Measurements from ENCODE around the gene PLEKHD1.
A peak's percentile ranks its signal among the peaks of the same experiment; 100 is the strongest.

The PLEKHD1 gene

DNA sequence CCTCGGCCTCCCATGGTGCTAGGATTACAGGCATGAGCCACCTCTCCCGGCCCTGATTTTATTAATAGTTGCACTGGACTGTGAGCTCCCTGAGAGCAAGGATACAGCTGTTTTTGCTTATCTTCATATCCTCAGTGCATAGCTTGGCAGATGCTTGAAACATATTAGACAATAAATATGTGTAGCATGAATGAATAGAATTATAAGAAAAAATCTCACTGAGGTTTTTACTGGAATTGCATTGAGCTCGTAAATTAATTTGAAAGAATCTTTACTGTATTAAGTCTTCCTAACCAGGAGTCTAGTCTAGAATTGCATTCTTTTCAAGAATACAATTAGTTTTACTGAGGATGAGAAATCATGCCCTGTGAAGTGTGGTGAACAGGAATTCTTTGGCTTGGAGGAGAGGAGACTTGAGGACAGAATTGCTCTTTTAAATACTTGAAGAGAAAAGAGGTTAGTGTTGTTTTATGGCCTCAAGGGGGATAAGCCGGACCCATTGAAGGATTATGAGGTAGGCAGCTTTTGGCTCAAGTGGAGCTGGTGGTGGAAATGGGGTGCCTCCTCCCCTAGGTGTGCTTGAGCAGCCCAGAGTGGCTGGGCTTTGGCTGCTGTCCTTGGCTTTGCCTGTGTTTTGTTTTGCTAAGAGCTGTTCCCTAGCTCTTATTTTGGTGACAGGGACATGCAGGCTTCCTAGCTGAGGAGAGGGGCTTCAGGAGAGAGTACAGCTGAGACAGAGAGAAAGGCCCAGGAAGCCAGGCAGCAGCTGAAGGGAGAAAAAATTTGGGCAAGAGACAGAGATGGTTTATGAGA is 34.0 kb downstream of the PLEKHD1 start:
- DNase-seq (ENCODE audit: low spot score): no peak

DNA sequence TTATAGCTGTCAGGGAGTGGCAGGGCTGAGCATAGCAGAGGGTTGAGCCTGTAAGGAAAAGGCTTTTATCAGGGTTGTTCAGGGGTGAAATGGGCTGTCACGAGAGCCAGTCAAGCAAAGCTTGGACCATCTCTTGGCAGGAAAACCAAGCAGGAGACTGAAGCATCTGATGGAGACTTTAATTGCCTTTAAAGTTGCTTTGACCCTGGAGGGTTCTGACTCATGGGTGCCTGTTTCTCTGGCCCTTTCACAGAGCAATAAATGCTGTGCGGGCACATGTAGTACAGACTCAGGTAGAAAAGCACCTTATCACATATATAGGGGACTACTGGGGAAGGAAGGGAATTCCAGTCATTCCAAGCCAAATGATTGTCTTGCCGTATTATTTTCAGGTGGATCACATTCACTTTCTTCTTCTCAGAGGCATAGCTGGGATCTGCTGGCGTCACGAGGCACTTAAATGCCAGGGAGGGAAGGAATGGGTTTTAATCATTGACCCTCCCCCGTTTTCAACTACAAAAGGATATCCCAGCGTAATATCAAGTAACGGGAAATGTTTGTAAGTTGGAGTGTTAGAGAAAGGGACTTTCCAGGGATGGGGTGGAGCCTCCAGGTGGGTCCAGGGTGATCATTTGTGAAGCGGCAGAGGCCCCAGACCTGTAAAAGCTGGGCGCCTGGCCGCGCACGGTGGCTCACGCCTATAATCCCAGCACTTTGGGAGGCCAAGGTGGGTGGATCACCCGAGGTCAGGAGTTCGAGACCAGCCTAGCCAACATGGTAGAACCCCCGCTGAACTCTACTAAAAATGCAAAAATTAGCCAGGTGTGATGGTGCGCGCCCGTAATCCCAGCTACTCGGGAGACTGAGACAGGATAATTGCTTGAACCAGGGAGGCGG is 34.9 kb downstream of the PLEKHD1 start:
- DNase-seq (ENCODE audit: low spot score): no peak

DNA sequence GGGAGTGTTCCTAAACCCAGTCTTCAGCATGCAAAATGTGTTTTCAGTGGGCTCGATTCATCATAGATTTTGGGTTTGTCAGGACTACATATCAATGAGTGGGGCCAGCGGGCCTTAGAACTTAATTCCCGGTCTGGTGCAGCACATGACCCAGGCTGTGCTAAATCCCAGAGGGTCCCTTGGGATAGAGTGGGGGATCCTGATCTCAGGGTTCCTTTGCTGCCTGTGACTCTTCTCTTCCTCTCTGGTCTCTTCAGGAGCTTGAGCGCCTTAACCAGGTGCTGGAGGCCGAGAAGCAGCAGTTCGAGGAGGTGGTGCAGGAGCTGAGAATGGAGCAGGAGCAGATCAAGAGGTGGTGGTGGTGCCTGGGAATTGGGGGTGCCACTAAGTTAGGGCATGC is 37.5 kb downstream of the PLEKHD1 start:
- DNase-seq (ENCODE audit: low spot score): no peak

- DNase-seq (ENCODE audit: low spot score): no peak
Measured at GRCh38 chr14:69525896-69526295, 41.4 kb downstream of the PLEKHD1 start.

- DNase-seq (ENCODE audit: low spot score): no peak
Measured at GRCh38 chr14:69527635-69528034, 43.1 kb downstream of the PLEKHD1 start.

DNA sequence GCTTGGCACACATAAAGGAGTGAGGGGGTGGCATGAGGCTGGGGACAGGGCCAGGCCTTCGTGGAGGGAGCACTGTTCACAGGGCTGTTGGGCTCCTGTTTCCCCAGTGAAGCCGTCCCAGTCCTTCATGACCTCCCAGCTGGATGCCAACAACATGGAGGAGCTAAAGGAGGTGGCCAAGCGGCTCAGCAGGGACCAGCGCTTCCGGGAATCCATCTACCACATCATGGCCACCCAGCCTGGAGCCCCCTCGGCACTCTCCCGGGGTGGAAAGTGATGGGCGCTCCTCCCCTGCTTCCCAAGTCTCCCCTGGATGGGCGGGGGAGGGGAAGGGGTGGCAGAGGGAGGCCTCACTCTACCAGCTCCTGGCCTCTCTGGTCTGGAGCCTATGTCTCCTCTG is 43.6 kb downstream of the PLEKHD1 start:
- DNase-seq (ENCODE audit: low spot score): no peak

DNA sequence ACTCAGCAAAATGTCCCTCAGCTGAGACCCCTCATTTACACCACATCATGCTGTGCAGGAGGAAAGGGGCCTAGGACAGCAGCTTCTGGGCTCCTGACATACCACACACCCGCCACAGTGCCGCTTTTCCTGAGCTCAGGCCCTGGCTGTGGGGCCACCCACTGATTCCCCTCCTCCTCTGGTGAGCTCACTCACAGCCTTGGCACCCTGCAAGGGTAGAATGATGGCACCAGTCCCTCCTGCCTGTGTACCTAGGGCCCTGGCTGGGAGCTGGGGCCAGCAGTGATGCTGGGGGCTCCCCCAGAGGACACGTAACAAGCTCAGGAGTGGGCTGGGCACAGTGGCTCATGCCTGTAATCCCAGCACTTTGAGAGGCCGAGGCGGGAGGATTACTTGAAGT is 44.4 kb downstream of the PLEKHD1 start:
- no peak for DNase-seq (ENCODE audit: low spot score)

GRCh38 chr14:69529563-69529962 is 45.0 kb downstream of the PLEKHD1 start:
- no peak for DNase-seq (ENCODE audit: low spot score)

- DNase-seq (ENCODE audit: low spot score): no peak
Measured at GRCh38 chr14:69530095-69530494, 45.6 kb downstream of the PLEKHD1 start.

- no peak for DNase-seq (ENCODE audit: low spot score)
Measured at GRCh38 chr14:69531135-69531534, 46.6 kb downstream of the PLEKHD1 start.

DNA sequence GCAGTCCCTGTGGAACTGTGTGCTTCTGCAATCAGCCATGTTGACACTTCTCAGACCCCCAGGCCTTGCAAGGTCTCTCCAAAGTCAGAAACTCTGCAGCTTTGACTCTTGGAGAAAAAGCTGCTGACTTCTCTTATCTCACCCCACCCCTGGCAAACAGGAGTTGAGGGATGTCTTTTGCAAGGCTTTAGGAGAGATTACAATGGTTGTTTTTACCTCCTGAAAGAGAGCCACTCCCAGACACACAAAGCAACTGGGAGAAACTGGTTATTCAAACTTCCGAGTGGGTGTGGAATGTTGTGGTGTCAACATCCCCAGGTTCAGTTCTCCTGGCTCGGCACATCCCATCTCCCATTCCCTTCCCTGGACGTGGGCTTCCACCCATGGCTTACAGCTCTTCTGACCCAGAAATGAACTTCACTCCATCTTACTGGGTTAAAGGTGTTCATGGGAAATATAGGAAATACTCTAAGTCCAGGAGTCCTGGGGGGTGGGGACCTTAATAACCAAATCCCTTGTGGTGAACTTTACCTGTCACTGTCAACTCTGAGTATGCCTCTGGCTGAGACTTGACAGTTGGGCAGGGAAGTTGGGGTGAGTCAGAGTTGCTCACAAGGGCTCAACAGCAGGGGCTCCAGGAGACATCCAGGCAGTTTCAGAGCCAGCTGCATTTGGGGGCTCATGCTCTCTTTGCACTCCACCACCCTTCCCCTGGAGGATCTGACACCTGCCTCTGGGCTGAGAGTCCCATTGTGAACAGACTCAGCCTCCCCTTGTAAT is 48.2 kb downstream of the PLEKHD1 start:
- DNase-seq (ENCODE audit: low spot score): no peak

- peak; percentile 59 for DNase-seq (ENCODE audit: low spot score)
Measured at GRCh38 chr14:69535230-69535848, 50.8 kb downstream of the PLEKHD1 start.

DNA sequence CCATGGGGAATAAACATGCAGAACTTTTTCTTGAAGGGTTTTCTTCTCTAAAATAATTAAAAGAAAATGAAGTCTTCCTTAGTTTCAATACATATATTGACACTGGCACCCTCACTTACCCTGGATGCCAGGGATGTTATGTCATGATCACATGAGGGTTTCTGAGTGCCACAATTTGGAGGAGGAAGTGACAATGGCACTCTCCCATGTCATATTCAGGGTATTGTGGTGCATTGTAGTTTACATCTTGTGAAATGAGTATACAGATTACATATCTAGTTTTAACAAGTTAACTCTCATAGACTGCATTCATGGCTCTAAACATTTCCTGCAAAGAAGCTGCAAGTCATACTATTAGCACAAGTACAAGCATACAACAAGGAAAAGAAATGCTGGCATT is 52.4 kb downstream of the PLEKHD1 start:
- DNase-seq (ENCODE audit: low spot score): no peak

DNA sequence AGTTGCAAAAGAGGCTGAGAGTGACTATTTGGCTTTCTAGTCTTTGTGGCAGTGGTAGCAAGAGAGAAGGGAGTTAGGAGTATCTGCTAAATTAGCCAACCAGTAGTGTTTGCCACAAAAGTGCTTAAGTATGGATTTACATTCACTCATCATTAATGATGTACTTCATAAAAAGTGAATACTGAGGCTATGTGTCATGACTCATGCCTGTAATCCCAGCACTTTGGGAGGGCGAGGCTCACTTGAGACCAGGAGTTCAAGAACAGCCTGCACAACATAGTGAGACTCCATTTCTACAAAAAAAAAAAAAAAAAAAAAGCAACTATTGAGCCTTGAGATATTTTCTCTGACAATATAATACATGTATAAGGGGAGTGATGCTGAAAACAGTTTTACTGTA is 53.4 kb downstream of the PLEKHD1 start:
- no peak for DNase-seq (ENCODE audit: low spot score)

GRCh38 chr14:69538766-69539165 is 54.2 kb downstream of the PLEKHD1 start:
- no peak for DNase-seq (ENCODE audit: low spot score)

DNA sequence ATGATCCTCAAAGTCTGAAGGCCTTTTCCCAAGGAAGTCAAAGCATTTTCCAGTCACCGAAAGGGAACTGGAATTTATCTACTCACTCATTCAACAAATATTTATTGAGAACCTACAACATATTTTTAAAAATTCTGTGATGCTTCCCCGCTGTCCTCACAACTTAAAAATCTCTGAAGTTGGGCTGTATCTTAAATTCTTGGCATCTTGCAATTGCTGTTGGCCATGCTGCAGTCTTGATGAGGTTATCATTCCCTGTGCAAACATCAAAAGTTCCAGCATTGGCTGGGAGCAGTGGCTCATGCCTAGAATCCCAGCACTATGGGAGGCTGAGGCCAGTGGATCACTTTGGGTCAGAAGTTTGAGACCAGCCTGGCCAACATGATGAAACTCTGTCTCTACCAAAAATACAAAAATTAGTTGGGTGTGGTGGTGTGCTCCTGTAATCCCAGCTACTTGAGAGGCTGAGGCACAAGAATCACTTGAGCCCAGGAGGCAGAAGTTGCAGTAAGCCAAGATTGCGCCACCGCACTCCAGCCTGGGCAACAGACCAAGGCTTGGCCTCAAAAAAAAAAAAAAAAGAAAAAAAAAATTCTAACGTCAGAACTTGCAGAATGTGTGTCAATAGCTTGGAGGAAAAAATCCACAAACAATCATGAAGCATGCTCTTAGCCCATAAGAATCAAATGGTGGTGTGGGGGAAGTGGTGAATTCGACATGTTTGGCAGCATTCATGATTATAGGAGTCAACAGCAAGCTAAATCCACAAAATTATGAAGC is 55.3 kb downstream of the PLEKHD1 start:
- DNase-seq (ENCODE audit: low spot score): no peak

DNA sequence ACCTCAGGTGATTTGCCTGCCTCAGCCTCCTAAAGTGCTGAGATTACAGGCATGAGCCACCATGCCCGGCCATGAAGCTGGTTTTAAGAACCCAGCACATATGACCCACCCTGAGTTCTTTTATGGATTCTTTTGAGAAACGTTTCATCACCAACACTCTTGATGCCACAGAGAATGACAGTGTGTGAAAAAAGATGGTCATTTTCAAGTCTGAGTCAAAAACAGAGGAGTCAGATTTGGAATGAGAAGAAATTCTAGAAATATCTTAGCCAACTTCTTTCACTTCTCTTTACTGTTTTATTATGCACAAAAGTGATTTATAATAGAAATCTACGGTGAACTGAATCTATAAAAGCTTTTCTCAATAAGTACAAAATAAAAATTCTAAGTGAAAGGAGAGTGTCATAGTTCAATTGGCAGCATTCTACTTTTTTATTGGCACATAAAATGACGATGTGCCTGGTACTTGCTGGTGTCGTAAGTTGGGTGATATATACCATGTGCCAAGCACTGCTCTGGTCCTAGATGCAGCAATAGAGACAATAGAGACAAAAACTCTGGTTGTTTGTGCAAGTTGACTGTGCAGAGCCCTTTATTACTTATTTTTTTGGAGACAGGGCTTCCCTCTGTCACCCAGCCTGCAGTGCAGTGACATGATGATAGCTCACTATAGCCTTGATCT is 56.3 kb downstream of the PLEKHD1 start:
- DNase-seq (ENCODE audit: low spot score): no peak

DNA sequence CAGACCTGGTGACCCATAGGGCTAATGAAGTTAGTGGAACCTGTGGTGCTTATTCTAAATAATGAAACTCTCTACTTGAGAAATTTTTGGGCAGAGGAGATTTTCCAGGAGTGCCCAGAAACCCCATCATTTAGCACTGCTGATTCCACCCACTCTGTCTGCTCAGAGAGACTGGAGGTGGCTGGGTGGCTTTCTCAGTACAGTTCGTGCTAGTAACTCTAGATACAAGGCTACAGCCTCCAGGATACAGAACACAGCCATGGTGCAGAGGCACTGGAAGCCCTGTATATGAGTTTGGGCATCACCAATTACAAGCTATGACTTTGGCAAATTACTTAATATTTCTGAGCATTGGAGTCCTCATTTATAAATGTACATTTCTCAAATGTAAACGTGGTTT is 57.8 kb downstream of the PLEKHD1 start:
- DNase-seq (ENCODE audit: low spot score): no peak

DNA sequence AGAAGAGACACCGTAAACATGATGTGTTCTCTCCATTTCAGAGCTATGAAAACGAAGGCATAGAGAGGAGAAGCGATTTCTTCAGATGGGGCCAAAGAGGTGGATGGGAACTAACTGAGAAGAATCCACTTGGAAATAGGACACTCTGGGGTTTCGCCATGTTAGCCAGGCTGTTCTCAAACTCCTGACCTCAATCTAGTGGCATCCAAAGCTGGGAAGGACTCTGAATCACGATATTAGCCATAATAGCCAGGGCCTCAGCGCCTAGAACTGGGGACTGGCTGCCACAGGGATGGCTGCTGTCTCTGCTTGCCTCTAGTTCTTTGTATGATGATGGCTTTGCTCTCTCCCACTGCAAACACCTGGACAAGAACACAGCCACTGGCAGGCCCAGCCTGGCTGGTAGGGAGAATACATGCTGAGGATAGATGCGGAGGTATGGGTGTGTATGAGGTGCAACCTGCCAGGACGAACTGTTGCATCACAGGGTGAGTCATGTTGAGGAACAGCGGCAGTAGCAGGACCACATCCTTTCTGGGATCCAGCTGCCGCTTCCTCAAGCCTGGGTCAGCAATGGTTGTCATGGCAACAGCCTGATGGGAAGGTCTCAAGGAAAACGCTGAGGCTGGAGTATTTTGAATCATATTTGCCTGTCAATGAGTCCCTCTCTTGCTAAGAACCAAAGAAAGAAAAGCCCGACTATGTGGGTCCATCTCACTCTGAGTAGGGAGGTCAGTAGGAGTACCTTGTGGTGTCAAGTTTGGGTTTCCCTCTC is 59.0 kb downstream of the PLEKHD1 start:
- no peak for DNase-seq (ENCODE audit: low spot score)

Data from left forelimb (tissue), 1 donor.